H9 (cell line): ENCODE measurements around the gene PACSIN2. TPM values are rescaled to one million over a fixed set of nuclear protein-coding genes. Genes with fewer than 3 reads are reported as not detected.

Experiments
- DNase-seq: peaks from one replicate; pipeline ENCODE4 v3.0.0-alpha.2; 2017
- H2AFZ ChIP-seq: one replicate; pipeline ENCODE4 v1.6.1; 2013; ENCODE audit warnings: mild to moderate bottlenecking, low read length, control low read depth, moderate library complexity
- H2AK5ac ChIP-seq: 2 replicates; pipeline ENCODE4 v1.6.1; 2013; ENCODE audit warnings: low read length, control low read depth, mixed read lengths; ENCODE audit not compliant: insufficient read length
- H2BK120ac ChIP-seq: one replicate; pipeline ENCODE4 v1.6.1; 2013; ENCODE audit warnings: low read depth, mild to moderate bottlenecking, low read length, control low read depth, inconsistent platforms; ENCODE audit not compliant: poor library complexity, severe bottlenecking
- H2BK12ac ChIP-seq: 2 replicates; pipeline ENCODE4 v1.6.1; 2013; ENCODE audit warnings: low read length, control low read depth, mixed read lengths, low read depth; ENCODE audit not compliant: insufficient read length
- H2BK15ac ChIP-seq: 2 replicates; pipeline ENCODE4 v1.6.1; 2013; ENCODE audit warnings: low read depth, low read length, control low read depth
- H2BK20ac ChIP-seq: one replicate; pipeline ENCODE4 v1.6.1; 2013; ENCODE audit warnings: low read depth, mild to moderate bottlenecking, low read length, control low read depth, inconsistent platforms; ENCODE audit not compliant: poor library complexity, severe bottlenecking
- H2BK5ac ChIP-seq: 2 replicates; pipeline ENCODE4 v1.6.1; 2013; ENCODE audit warnings: low read length, control low read depth, mixed read lengths; ENCODE audit not compliant: insufficient read length
- H3K14ac ChIP-seq: 2 replicates; pipeline ENCODE4 v1.6.1; 2013; ENCODE audit warnings: low read length, control low read depth; ENCODE audit not compliant: insufficient read depth
- H3K18ac ChIP-seq: 2 replicates; pipeline ENCODE4 v1.6.1; 2013; ENCODE audit warnings: low read depth, mild to moderate bottlenecking, mixed read lengths, low read length, control low read depth; ENCODE audit not compliant: insufficient read length
- H3K23ac ChIP-seq: 2 replicates; pipeline ENCODE4 v1.6.1; 2013; ENCODE audit warnings: low read length, control low read depth, mixed read lengths, low read depth; ENCODE audit not compliant: insufficient read length
- H3K23me2 ChIP-seq: 2 replicates; pipeline ENCODE4 v1.6.1; 2013; ENCODE audit warnings: low read depth, mild to moderate bottlenecking, mixed read lengths, low read length, control low read depth; ENCODE audit not compliant: insufficient read length, poor library complexity, severe bottlenecking
- H3K27ac ChIP-seq: 2 replicates; pipeline ENCODE4 v1.5.1; 2013; ENCODE audit warnings: low read length, control low read depth, mixed read lengths, low read depth; ENCODE audit not compliant: insufficient read length
- H3K27me3 ChIP-seq: 2 replicates; pipeline ENCODE4 v1.6.1; 2013; ENCODE audit warnings: low read length, control low read depth, inconsistent platforms; ENCODE audit not compliant: insufficient read depth
- H3K4ac ChIP-seq: 2 replicates; pipeline ENCODE4 v1.6.1; 2013; ENCODE audit warnings: low read depth, mild to moderate bottlenecking, control low read depth, inconsistent platforms, low read length, moderate library complexity
- H3K4me1 ChIP-seq: 2 replicates; pipeline ENCODE4 v1.6.1; 2013; ENCODE audit warnings: low read length, control low read depth, inconsistent platforms; ENCODE audit not compliant: insufficient read depth
- H3K4me2 ChIP-seq: 2 replicates; pipeline ENCODE4 v1.6.1; 2013; ENCODE audit warnings: low read length, control low read depth, mixed read lengths; ENCODE audit not compliant: insufficient read length, insufficient read depth
- H3K56ac ChIP-seq: 2 replicates; pipeline ENCODE4 v1.6.1; 2013; ENCODE audit warnings: low read depth, mild to moderate bottlenecking, mixed read lengths, low read length, control low read depth; ENCODE audit not compliant: insufficient read length
- H3K79me1 ChIP-seq: 2 replicates; pipeline ENCODE4 v1.6.1; 2013; ENCODE audit warnings: low read depth, mild to moderate bottlenecking, moderate library complexity, low read length, control low read depth, inconsistent platforms; ENCODE audit not compliant: insufficient read depth, poor library complexity, severe bottlenecking
- H3K79me2 ChIP-seq: 2 replicates; pipeline ENCODE4 v1.6.1; 2013; ENCODE audit warnings: low read length, control low read depth, inconsistent platforms; ENCODE audit not compliant: insufficient read depth
- H3K9ac ChIP-seq: 2 replicates; pipeline ENCODE4 v1.6.1; 2013; ENCODE audit warnings: low read length, control low read depth, mixed read lengths; ENCODE audit not compliant: insufficient read length; ENCODE audit errors: extremely low read depth
- H3K9me3 ChIP-seq: one replicate; pipeline ENCODE4 v1.6.1; 2013; ENCODE audit warnings: low read depth, low read length, inconsistent platforms; ENCODE audit not compliant: control insufficient read depth
- H3T11ph ChIP-seq: one replicate; pipeline ENCODE4 v1.6.1; 2013; ENCODE audit warnings: mild to moderate bottlenecking, low read length, control low read depth, inconsistent platforms
- H4K20me1 ChIP-seq: one replicate; pipeline ENCODE4 v1.6.1; 2013; ENCODE audit not compliant: control insufficient read depth, insufficient read length, insufficient read depth
- H4K5ac ChIP-seq: 2 replicates; pipeline ENCODE4 v1.6.1; 2013; ENCODE audit warnings: low read depth, mild to moderate bottlenecking, mixed read lengths, low read length, control low read depth; ENCODE audit not compliant: insufficient read length
- H4K8ac ChIP-seq: replicated peaks from 2 replicates; pipeline ENCODE4 v1.6.1; 2013; ENCODE audit warnings: low read length, control low read depth, mixed read lengths, low read depth; ENCODE audit not compliant: insufficient read length
- H4K91ac ChIP-seq: 2 replicates; pipeline ENCODE4 v1.6.1; 2013; ENCODE audit warnings: low read depth, mild to moderate bottlenecking, moderate library complexity, mixed read lengths, low read length, control low read depth; ENCODE audit not compliant: insufficient read length
- H3K27ac Mint-ChIP-seq, 3 experiments: 2 replicates in 2 of 3; 3 replicates in 1 of 3; pipeline ENCODE4 v1.8.0; 2020 to 2021; ENCODE audit warnings: mixed read lengths in 3 of 3, mild to moderate bottlenecking in 1 of 3, moderate library complexity in 1 of 3
- H3K27me3 Mint-ChIP-seq: 2 replicates; pipeline ENCODE4 v1.8.0; 2021; ENCODE audit warnings: low read depth, mild to moderate bottlenecking, moderate library complexity, mixed read lengths
- H3K36me3 Mint-ChIP-seq, 3 experiments: 2 replicates in 2 of 3; 3 replicates in 1 of 3; pipeline ENCODE4 v1.8.0; 2020 to 2021; ENCODE audit warnings: low read depth in 3 of 3, mixed read lengths in 3 of 3; ENCODE audit not compliant: insufficient read depth in 1 of 3
- H3K4me1 Mint-ChIP-seq, 2 experiments: 2 replicates each; pipeline ENCODE4 v1.8.0; 2020; ENCODE audit warnings: mixed read lengths in 2 of 2
- H3K4me3 Mint-ChIP-seq, 2 experiments: 2 replicates in 1 of 2; 3 replicates in 1 of 2; pipeline ENCODE4 v1.8.0; 2020 to 2021; ENCODE audit warnings: mild to moderate bottlenecking in 2 of 2, mixed read lengths in 2 of 2, moderate library complexity in 1 of 2
- H3K9me3 Mint-ChIP-seq, 2 experiments: 2 replicates in 1 of 2; 3 replicates in 1 of 2; pipeline ENCODE4 v1.8.0; 2020; ENCODE audit warnings: mild to moderate bottlenecking in 2 of 2, mixed read lengths in 2 of 2, moderate library complexity in 1 of 2
- WGBS: extraction: QIAGEN DNeasy Blood & Tissue Kit; methylation state at CpG from one replicate; pipeline ENCODE4 v1.1.7; 2013; ENCODE audit warnings: missing lambda C conversion rate, low lambda C conversion rate, mixed read lengths; ENCODE audit not compliant: insufficient read length; ENCODE audit errors: extremely low coverage; 5-methylcytosine and 5-hydroxymethylcytosine counted together
- total RNA-seq: library from RNA; stranded (reverse); gene quantifications from 2 replicates; pipeline ENCODE4 v1.2.1, GENCODE V29; 2021
- TF ChIP-seq, protein P1 (sequence below): fragments of 200-600 bp; sonication (generic); conservative IDR thresholded peaks from 3 replicates; pipeline ENCODE4 v1.8.0; 2021; ENCODE audit warnings: antibody characterized with exemption, mild to moderate bottlenecking

PACSIN2 gene
- total RNA-seq, 1 experiment from 2014 or later: 62.3 TPM

DNA sequence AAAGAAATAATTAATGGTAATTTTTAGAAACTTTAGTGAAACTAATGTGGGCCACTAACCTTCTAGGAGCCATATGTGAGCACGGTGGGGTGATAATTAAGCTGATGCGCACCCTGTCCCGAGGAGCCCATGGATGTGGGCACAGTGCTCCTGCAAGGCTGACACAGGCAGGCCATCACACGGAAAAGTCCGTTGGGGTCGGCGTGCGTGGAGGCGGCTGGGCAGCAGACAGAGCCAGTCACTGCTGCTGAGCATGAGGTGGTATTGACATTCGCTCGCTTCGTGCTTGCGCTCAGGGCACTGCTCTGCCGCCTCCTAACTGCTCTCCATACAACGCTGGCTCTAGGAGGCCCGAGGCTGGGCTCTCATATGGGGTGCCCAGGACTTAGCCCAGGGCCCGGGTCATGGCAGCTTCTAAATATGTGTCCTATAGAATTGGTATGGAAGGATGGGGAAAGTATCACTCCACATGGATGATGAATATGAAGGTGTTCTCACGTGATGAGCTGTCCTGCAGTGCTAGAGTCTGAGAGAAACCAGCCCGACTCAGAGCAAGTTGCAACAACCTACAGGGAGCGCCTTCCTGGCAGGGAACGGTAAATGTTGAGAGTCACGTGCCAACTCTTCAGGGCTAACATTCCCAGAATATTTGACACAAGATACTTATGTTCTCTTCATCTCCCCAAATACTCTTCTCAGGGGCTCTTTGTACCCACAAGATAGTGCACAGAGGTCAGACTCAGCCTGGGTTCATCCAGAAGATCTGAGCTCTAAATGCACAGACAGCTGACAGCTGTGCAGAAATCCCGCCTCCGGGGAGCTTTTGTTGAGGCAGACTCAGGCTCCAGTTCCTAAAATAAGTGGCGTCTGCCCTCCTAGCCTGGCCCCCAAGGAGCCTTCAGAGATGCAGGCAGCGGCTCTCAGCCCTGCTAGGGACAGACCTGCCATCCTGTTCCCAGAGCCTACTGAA, 107.3 kb downstream of the PACSIN2 start:
- TF ChIP-seq, protein P1, sequence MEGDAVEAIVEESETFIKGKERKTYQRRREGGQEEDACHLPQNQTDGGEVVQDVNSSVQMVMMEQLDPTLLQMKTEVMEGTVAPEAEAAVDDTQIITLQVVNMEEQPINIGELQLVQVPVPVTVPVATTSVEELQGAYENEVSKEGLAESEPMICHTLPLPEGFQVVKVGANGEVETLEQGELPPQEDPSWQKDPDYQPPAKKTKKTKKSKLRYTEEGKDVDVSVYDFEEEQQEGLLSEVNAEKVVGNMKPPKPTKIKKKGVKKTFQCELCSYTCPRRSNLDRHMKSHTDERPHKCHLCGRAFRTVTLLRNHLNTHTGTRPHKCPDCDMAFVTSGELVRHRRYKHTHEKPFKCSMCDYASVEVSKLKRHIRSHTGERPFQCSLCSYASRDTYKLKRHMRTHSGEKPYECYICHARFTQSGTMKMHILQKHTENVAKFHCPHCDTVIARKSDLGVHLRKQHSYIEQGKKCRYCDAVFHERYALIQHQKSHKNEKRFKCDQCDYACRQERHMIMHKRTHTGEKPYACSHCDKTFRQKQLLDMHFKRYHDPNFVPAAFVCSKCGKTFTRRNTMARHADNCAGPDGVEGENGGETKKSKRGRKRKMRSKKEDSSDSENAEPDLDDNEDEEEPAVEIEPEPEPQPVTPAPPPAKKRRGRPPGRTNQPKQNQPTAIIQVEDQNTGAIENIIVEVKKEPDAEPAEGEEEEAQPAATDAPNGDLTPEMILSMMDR: no peak
- Mint-ChIP-seq H3K27ac (no peak overlapping the region; a peak in 2 of 7 replicates), H3K9me3 (no peaks in the 10 kb centered on the region), H3K4me1 (peaks cover 23 to 36% of the 10 kb centered on the region in 2 experiments), H3K27me3 (no peaks in the 10 kb centered on the region), H3K36me3 (peaks cover 6 to 32% (median 14%) of the 10 kb centered on the region in 3 experiments; a peak in 6 of 7 replicates), H3K4me3 (no peak overlapping the region)
- Histone ChIP-seq H3K23ac (no peak overlapping the region), H3K14ac (no peak overlapping the region), H2BK15ac (no peak overlapping the region), H3K18ac (no peak overlapping the region), H3T11ph (no peak overlapping the region), H3K56ac (no peak overlapping the region), H4K20me1 (no peaks in the 10 kb centered on the region), H3K4me2 (no peak overlapping the region), H2AK5ac (no peak overlapping the region), H3K4me1 (no peaks in the 10 kb centered on the region), H4K8ac (no peak overlapping the region), H2BK12ac (no peak overlapping the region), H3K4ac (no peak overlapping the region), H2BK5ac (no peak overlapping the region), H2BK20ac (no peak overlapping the region), H4K91ac (no peak overlapping the region), H3K79me2 (peaks cover 2% of the 10 kb centered on the region; the same call in 1 of the 2 replicates), H3K23me2 (no peaks in the 10 kb centered on the region), H2AFZ (no peak overlapping the region), H4K5ac (no peak overlapping the region), H3K79me1 (no peaks in the 10 kb centered on the region), H3K27ac (no peak overlapping the region), H3K27me3 (no peaks in the 10 kb centered on the region), H2BK120ac (no peak overlapping the region), H3K9ac (no peak overlapping the region), H3K9me3 (no peaks in the 10 kb centered on the region)
- WGBS: no CpG with 5 or more reads among the region's 26 CpGs
- no peak for DNase-seq
